COLO668 (cell line): ENCODE data around the gene DEFB116.
A peak's percentile ranks its signal among the peaks of the same experiment; 100 is the strongest.
"Not testable (repeated sequence)": the region's sequence is repeated elsewhere in the genome, so short reads cannot be mapped to it uniquely, and the experiment has no call there.

ENCODE experiments used
- DNase-seq: peaks from one replicate; lab custom pipeline; 2025; ENCODE audit not compliant: unreplicated experiment; lab: John Stamatoyannopoulos, UW

Gene DEFB116

GRCh38 chr20:31308535-31309162 lies at the start of gene DEFB116:
Gene DEFB116 (minus strand): TSS chr20:31308585. CDS start chr20:31308585, 0 bp downstream.
- no peak for DNase-seq

GRCh38 chr20:31355981-31356380 lies 47.6 kb upstream of the DEFB116 start:
- no peak for DNase-seq

GRCh38 chr20:31341470-31341869 lies 33.1 kb upstream of the DEFB116 start:
- no peak for DNase-seq

- no peak for DNase-seq
These were observed 22.5 kb upstream of the DEFB116 start for GRCh38 chr20:31330893-31331292.

- no peak for DNase-seq
These were observed 14.1 kb upstream of the DEFB116 start for GRCh38 chr20:31322504-31322903.

GRCh38 chr20:31284964-31285363 lies 23.4 kb downstream of the DEFB116 start:
- DNase-seq: not testable (repeated sequence)

GRCh38 chr20:31278178-31278577 lies 30.2 kb downstream of the DEFB116 start:
- no peak for DNase-seq

GRCh38 chr20:31274441-31274840 lies 33.9 kb downstream of the DEFB116 start:
- DNase-seq: no peak

GRCh38 chr20:31260326-31260932 lies 48.0 kb downstream of the DEFB116 start:
- peak; percentile 12 for DNase-seq

- DNase-seq: no peak
These were observed 51.0 kb downstream of the DEFB116 start, which contains the start of gene DEFB115 for GRCh38 chr20:31257364-31257763. Gene DEFB115 (plus strand): TSS chr20:31257664. CDS start chr20:31257664, 0 bp downstream.

- DNase-seq: no peak
These were observed 51.4 kb downstream of the DEFB116 start for GRCh38 chr20:31256959-31257358.
